ENCODE measurements around the gene TCF12.

The TCF12 gene

DNA sequence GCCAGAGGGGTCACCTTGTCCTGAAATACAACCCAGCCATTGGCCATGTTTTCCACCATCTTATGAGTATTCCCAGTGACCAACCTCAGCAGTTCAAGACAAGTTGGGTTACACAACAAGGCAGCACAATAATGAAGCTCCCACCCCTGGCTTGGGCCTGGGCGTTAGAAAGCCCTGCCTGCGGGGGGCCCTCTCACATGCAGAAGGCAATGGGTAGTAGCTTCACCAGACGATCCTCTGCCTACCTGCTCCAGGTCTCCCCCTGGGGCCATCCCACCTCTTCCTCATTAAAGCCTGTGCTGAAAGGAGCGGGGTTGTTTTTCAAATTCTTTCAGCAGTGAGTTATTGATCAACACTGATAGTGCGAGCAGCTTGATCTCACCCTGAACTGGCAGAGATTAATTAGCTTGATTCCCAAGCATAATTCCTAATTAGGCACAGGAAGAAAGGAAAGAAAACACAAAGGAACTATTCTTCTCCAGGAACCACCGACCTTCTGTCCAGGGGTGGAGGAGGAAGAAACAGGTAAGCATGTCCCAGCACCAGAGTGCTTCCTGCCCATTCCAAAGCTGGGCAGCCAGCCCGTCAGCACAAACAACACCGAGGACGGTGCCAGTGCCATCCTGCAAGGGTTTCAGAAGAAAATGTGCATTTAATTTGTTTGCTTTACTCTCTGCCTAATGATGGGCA is 378.2 kb downstream of the TCF12 start:
- H3K4me3 ChIP-seq (ENCODE audit: control insufficient read depth, low read depth, low read length): no peak overlapping the region
- TF ChIP-seq, protein P1, sequence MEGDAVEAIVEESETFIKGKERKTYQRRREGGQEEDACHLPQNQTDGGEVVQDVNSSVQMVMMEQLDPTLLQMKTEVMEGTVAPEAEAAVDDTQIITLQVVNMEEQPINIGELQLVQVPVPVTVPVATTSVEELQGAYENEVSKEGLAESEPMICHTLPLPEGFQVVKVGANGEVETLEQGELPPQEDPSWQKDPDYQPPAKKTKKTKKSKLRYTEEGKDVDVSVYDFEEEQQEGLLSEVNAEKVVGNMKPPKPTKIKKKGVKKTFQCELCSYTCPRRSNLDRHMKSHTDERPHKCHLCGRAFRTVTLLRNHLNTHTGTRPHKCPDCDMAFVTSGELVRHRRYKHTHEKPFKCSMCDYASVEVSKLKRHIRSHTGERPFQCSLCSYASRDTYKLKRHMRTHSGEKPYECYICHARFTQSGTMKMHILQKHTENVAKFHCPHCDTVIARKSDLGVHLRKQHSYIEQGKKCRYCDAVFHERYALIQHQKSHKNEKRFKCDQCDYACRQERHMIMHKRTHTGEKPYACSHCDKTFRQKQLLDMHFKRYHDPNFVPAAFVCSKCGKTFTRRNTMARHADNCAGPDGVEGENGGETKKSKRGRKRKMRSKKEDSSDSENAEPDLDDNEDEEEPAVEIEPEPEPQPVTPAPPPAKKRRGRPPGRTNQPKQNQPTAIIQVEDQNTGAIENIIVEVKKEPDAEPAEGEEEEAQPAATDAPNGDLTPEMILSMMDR (IDR thresholded peaks at IDR 0.05; ENCODE audit: control insufficient read depth, insufficient read depth, low read depth, low read length, missing control alignments): no peak
- DNase-seq (ENCODE audit: low read depth): no peak

DNA sequence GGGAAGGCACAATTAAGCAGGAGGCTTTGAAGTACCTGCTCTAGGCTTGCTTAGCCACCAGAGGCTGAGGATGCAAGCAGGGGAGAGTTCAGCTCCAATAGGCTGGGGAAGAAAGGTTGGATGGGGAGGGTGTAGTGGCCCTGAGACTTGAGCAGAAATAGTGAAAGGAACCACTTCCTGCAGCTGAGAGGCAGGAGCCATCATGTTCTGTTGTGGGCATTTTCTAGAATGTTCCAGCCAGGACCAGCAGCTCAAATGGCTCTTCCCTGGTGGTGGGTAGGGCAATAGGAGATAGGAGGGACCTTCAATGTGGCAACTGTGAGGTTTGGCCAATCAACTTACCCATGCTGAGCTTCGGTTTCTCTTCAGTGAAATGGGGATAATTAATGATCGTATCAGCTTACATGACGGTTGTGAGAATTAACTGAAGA is 378.7 kb downstream of the TCF12 start:
- no peak overlapping the region for H3K4me3 ChIP-seq (ENCODE audit: control insufficient read depth, low read depth, low read length)
- no peak for DNase-seq (ENCODE audit: low read depth)
- TF ChIP-seq, protein P1 (IDR thresholded peaks at IDR 0.05; ENCODE audit: control insufficient read depth, insufficient read depth, low read depth, low read length, missing control alignments): no peak

DNA sequence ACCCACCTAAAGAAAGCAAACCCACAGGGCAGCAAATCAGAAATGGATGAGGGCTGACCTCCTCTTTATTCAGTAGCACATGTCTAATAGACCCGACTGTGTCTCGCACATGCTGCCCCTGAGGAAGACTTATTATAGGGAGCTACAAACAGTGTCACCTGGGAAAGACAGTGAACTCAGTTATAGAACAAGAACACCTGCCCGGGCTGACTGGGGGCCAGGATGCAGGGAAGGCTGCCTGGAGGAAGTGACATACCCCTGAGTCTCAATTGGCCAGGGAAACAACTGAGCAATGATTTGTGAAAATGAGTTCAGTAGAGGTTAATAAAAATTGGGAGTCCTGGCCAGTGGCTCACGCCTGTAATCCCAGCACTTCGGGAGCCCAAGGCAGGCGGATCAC is 379.2 kb downstream of the TCF12 start:
- TF ChIP-seq, protein P1 (IDR thresholded peaks at IDR 0.05; ENCODE audit: control insufficient read depth, insufficient read depth, low read depth, low read length, missing control alignments): no peak
- H3K4me3 ChIP-seq (ENCODE audit: control insufficient read depth, low read depth, low read length): no peak overlapping the region
- no peak for DNase-seq (ENCODE audit: low read depth)

DNA sequence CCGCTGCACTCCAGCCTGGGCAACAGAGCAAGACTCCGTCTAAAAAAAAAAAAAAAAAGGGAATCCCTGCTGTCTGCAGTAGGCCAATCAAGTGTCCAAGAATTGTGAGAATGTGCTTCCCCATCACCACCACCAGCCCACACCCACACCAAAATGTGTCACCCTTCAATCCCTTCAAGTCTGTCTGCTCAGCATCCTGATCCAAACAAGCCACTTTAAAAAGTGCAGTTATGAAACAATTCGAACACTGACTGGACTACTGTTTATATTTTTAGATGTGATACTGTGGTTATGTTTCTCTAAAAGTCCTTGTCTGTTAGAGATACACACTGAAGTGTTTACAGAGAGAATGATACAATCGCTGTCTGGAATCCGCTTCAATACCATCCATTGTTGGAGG is 379.8 kb downstream of the TCF12 start:
- no peak for DNase-seq (ENCODE audit: low read depth)
- TF ChIP-seq, protein P1 (IDR thresholded peaks at IDR 0.05; ENCODE audit: control insufficient read depth, insufficient read depth, low read depth, low read length, missing control alignments): no peak
- no peak overlapping the region for H3K4me3 ChIP-seq (ENCODE audit: control insufficient read depth, low read depth, low read length)

DNA sequence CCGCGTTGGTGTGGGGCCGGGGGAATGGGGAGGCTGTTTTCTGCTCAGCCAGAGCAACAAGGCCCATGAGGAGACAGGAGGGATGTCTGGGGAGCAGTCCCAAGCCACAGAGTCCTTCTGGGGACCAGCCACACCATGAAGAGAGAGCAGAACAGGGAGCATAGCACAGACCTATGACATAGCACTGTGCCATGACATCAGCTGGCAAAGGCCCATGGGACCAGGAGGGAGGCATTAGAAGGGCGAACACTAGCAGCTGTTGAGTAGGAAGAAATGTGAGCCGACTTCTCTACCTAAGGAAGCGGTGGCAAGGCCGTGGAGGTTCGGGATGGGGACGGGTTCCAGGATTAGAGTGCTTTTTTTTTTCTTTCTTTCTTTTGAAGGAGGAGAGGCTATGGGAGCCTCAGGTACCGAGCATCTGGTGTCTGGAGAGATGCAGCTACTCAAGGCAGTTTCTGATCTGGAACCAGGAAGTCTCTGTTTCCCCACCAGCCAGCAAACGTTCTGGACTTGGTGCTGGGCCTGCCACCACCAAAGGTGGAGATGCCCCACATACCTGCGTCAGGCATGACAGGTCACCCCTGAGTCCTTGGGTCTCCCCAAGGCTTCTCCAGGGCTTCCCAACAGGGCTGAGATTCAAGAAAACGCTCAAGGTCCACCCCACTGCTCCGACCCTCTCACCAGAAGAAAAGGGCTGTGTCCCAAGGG is 380.6 kb downstream of the TCF12 start:
- DNase-seq (ENCODE audit: low read depth): no peak
- H3K4me3 ChIP-seq (ENCODE audit: control insufficient read depth, low read depth, low read length): no peak overlapping the region
- TF ChIP-seq, protein P1 (IDR thresholded peaks at IDR 0.05; ENCODE audit: control insufficient read depth, insufficient read depth, low read depth, low read length, missing control alignments): no peak

DNA sequence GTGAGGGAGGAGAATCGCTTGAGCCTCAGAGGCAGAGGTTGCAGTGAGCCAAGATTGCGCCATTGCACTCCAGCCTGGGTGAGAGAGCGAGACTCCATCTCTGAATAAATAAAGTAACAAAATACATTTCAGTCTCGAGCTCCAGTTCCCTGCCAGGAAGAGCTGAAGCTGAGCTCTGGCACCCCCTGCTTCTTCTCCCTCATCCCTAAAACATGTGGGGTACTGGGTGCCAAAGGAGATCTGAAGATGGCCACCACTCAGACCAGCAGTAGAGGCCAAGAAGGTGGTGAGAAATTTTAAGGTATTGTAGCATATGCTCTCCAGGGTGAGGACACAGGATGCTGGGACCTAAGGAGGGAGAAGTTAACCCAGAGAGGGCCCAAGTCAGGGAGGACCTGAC is 382.9 kb downstream of the TCF12 start:
- H3K4me3 ChIP-seq (ENCODE audit: control insufficient read depth, low read depth, low read length): no peak overlapping the region
- TF ChIP-seq, protein P1 (IDR thresholded peaks at IDR 0.05; ENCODE audit: control insufficient read depth, insufficient read depth, low read depth, low read length, missing control alignments): no peak
- DNase-seq (ENCODE audit: low read depth): no peak

All from AG09309 (cell line).